ENCODE measurements around the gene PLEKHN1. TPM values are rescaled to one million over a fixed set of nuclear protein-coding genes. Genes with fewer than 3 reads are reported as not detected.
A peak's percentile ranks its signal among the peaks of the same experiment; 100 is the strongest.

PLEKHN1 gene
- total RNA-seq, 1 experiment from 2014 or later: not detected

- intact Hi-C loops (cut with micrococcal nuclease; ENCODE audit: unreplicated experiment): loop anchor here (10.0 kb wide), 1 partner anchor 284 kb away; the partner anchor contains the start of genes ACAP3 and PUSL1
- BruUV-seq (replicated peaks): no TSS peak
- Histone ChIP-seq H3K36me3 (ENCODE audit: insufficient read depth, low read length, poor library complexity, severe bottlenecking) (no peaks in the 10 kb centered on the region), H3K9me3 (ENCODE audit: low read depth, low read length, poor library complexity, severe bottlenecking) (no peaks in the 10 kb centered on the region), H3K27me3 (replicated peaks; ENCODE audit: insufficient read depth, low read depth, low read length, poor library complexity) (no peaks in the 10 kb centered on the region), H3K4me3 (ENCODE audit: low read depth, low read length, poor library complexity, severe bottlenecking) (peak overlapping the region; percentile 74), H3K27ac (ENCODE audit: low read depth, low read length, poor library complexity, severe bottlenecking) (peak overlapping the region; percentile 76), H3K4me1 (ENCODE audit: insufficient read depth, low read length, poor library complexity, severe bottlenecking) (peaks cover 48% of the 10 kb centered on the region)
- DNase-seq (ENCODE audit: low spot score): peak; percentile 67
- TF ChIP-seq CTCF (conservative IDR thresholded peaks at IDR 0.05; ENCODE audit: low read depth, low read length) (no peak), EZH2 (IDR thresholded peaks at IDR 0.05; ENCODE audit: borderline replicate concordance, low read depth, low read length, poor library complexity, severe bottlenecking) (no peak)
- ChIA-PET POLR2A (ENCODE audit: low non-redundant PET) (no interaction called here), CTCF (interaction anchor here (0.6 to 1.1 kb wide), 3 partner anchors 12 to 50 kb away, joined by 3 to 7 read pairs (median 4); no protein-coding TSS in a partner anchor)
These were observed 54.2 kb downstream of the PLEKHN1 start for GRCh38 chr1:1020415-1021009.

GRCh38 chr1:1021010-1021919 lies 55.0 kb downstream of the PLEKHN1 start:
- Histone ChIP-seq H3K4me1 (ENCODE audit: insufficient read depth, low read length, poor library complexity, severe bottlenecking) (peaks cover 56% of the 10 kb centered on the region), H3K36me3 (ENCODE audit: insufficient read depth, low read length, poor library complexity, severe bottlenecking) (no peaks in the 10 kb centered on the region), H3K27ac (ENCODE audit: low read depth, low read length, poor library complexity, severe bottlenecking) (peak overlapping the region; percentile 76), H3K9me3 (ENCODE audit: low read depth, low read length, poor library complexity, severe bottlenecking) (no peaks in the 10 kb centered on the region), H3K27me3 (replicated peaks; ENCODE audit: insufficient read depth, low read depth, low read length, poor library complexity) (no peaks in the 10 kb centered on the region), H3K4me3 (ENCODE audit: low read depth, low read length, poor library complexity, severe bottlenecking) (peak overlapping the region; percentile 74)
- POLR2A ChIA-PET (ENCODE audit: low non-redundant PET): no interaction called here
- intact Hi-C loops (cut with micrococcal nuclease; ENCODE audit: unreplicated experiment): loop anchor here (10.0 kb wide), 1 partner anchor 284 kb away; the partner anchor contains the start of genes ACAP3 and PUSL1
- BruUV-seq (replicated peaks): no TSS peak
- peak; percentile 88 for DNase-seq (ENCODE audit: low spot score)
- no peak for TF ChIP-seq EZH2 (IDR thresholded peaks at IDR 0.05; ENCODE audit: borderline replicate concordance, low read depth, low read length, poor library complexity, severe bottlenecking)
- no peak for TF ChIP-seq CTCF (conservative IDR thresholded peaks at IDR 0.05; ENCODE audit: low read depth, low read length)
- CTCF ChIA-PET: no interaction called here

- TF ChIP-seq EZH2 (IDR thresholded peaks at IDR 0.05; ENCODE audit: borderline replicate concordance, low read depth, low read length, poor library complexity, severe bottlenecking) (no peak), CTCF (conservative IDR thresholded peaks at IDR 0.05; ENCODE audit: low read depth, low read length) (no peak)
- no peaks in the 10 kb centered on the region for H3K36me3 ChIP-seq (ENCODE audit: insufficient read depth, low read length, poor library complexity, severe bottlenecking)
- intact Hi-C loops (cut with micrococcal nuclease; ENCODE audit: unreplicated experiment): loop anchor here (10.0 kb wide), 1 partner anchor 283 kb away; the partner anchor contains the start of genes ACAP3 and PUSL1
- no peaks in the 10 kb centered on the region for H3K9me3 ChIP-seq (ENCODE audit: low read depth, low read length, poor library complexity, severe bottlenecking)
- no peaks in the 10 kb centered on the region for H3K27me3 ChIP-seq (replicated peaks; ENCODE audit: insufficient read depth, low read depth, low read length, poor library complexity)
- H3K4me3 ChIP-seq (ENCODE audit: low read depth, low read length, poor library complexity, severe bottlenecking): peak overlapping the region; percentile 74
- H3K27ac ChIP-seq (ENCODE audit: low read depth, low read length, poor library complexity, severe bottlenecking): no peak overlapping the region
- ChIA-PET POLR2A (ENCODE audit: low non-redundant PET) (no interaction called here), CTCF (no interaction called here)
- BruUV-seq (replicated peaks): no TSS peak
- DNase-seq (ENCODE audit: low spot score): no peak
- H3K4me1 ChIP-seq (ENCODE audit: insufficient read depth, low read length, poor library complexity, severe bottlenecking): peaks cover 62% of the 10 kb centered on the region
These were observed 55.6 kb downstream of the PLEKHN1 start for GRCh38 chr1:1021920-1022259.

Measured in A673 (cell line).